ENCODE data around the gene LIME1.

The LIME1 gene

GRCh38 chr20:63735859-63736718, at the start of gene LIME1:
LIME1 (plus strand) TSS chr20:63736664; CDS start chr20:63737550, 886 bp downstream.
- TF ChIP-seq GATA2 (IDR thresholded peaks at IDR 0.05; ENCODE audit: low read depth, low read length) (no peak), GATA3 (IDR thresholded peaks at IDR 0.05; ENCODE audit: low read depth, low read length) (no peak)

GRCh38 chr20:63687419-63688178, 48.9 kb upstream of the LIME1 start:
- no peak for TF ChIP-seq GATA2 (IDR thresholded peaks at IDR 0.05; ENCODE audit: low read depth, low read length)
- no peak for TF ChIP-seq GATA3 (IDR thresholded peaks at IDR 0.05; ENCODE audit: low read depth, low read length)

GRCh38 chr20:63688228-63689045, 48.0 kb upstream of the LIME1 start:
- TF ChIP-seq GATA3 (IDR thresholded peaks at IDR 0.05; ENCODE audit: low read depth, low read length) (no peak), GATA2 (IDR thresholded peaks at IDR 0.05; ENCODE audit: low read depth, low read length) (no peak)

- TF ChIP-seq GATA2 (IDR thresholded peaks at IDR 0.05; ENCODE audit: low read depth, low read length) (no peak), GATA3 (IDR thresholded peaks at IDR 0.05; ENCODE audit: low read depth, low read length) (no peak)
These were observed 47.1 kb upstream of the LIME1 start for GRCh38 chr20:63689046-63690002.

- TF ChIP-seq GATA2 (IDR thresholded peaks at IDR 0.05; ENCODE audit: low read depth, low read length) (no peak), GATA3 (IDR thresholded peaks at IDR 0.05; ENCODE audit: low read depth, low read length) (no peak)
These were observed 46.2 kb upstream of the LIME1 start for GRCh38 chr20:63690003-63690897.

- TF ChIP-seq GATA3 (IDR thresholded peaks at IDR 0.05; ENCODE audit: low read depth, low read length) (no peak), GATA2 (IDR thresholded peaks at IDR 0.05; ENCODE audit: low read depth, low read length) (no peak)
These were observed 45.4 kb upstream of the LIME1 start for GRCh38 chr20:63690898-63691710.

- TF ChIP-seq GATA2 (IDR thresholded peaks at IDR 0.05; ENCODE audit: low read depth, low read length) (no peak), GATA3 (IDR thresholded peaks at IDR 0.05; ENCODE audit: low read depth, low read length) (no peak)
These were observed 44.6 kb upstream of the LIME1 start for GRCh38 chr20:63691711-63692435.

- TF ChIP-seq GATA3 (IDR thresholded peaks at IDR 0.05; ENCODE audit: low read depth, low read length) (no peak), GATA2 (IDR thresholded peaks at IDR 0.05; ENCODE audit: low read depth, low read length) (no peak)
These were observed 43.9 kb upstream of the LIME1 start for GRCh38 chr20:63692436-63693082.

GRCh38 chr20:63693083-63693732, 43.3 kb upstream of the LIME1 start:
- TF ChIP-seq GATA3 (IDR thresholded peaks at IDR 0.05; ENCODE audit: low read depth, low read length), result no peak
- TF ChIP-seq GATA2 (IDR thresholded peaks at IDR 0.05; ENCODE audit: low read depth, low read length), result no peak

Data from SH-SY5Y (cell line).